ENCODE data around the gene EPB41L2.

DNA sequence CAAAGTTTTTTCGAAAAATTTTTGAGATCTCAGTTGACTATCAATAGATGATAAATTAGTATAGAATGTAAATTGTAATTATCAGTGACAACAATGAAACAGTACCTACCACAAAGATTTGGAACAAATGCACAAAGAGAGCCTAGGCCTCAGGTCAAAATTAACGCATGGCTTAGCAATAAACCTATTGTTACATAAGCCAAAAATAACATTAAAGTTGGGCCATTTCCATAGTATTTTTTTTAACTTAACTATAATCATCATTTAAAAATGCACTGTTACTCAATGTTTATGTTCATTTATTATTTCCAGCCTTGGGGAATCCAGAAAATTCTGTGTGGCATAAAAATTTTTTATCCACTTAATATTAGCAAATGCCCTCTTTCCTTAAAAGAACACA, 117.0 kb downstream of the EPB41L2 start:
- TF ChIP-seq CTCF (conservative IDR thresholded peaks at IDR 0.05; ENCODE audit: low read depth, low read length) (no peak), EZH2 (IDR thresholded peaks at IDR 0.05; ENCODE audit: borderline replicate concordance, low read depth, low read length, poor library complexity, severe bottlenecking) (no peak)
